SU-DHL-6 (cell line): Measurements from ENCODE around the gene CST11.

Experiments
- CTCF ChIP-seq: fragments of 200-600 bp; sonication (generic); IDR thresholded peaks from one replicate; pipeline ENCODE4 v1.5.1; 2017; ENCODE audit warnings: antibody characterized with exemption, mild to moderate bottlenecking, low read length, moderate library complexity; ENCODE audit not compliant: insufficient read depth, poor library complexity, severe bottlenecking
- EZH2phosphoT487 ChIP-seq: fragments of 200-600 bp; sonication (generic), shearing (Covaris generic); conservative IDR thresholded peaks from 2 replicates; pipeline ENCODE4 v1.6.1; 2018; ENCODE audit warnings: mild to moderate bottlenecking, antibody characterized with exemption, low read length, moderate library complexity, mixed read lengths

DNA sequence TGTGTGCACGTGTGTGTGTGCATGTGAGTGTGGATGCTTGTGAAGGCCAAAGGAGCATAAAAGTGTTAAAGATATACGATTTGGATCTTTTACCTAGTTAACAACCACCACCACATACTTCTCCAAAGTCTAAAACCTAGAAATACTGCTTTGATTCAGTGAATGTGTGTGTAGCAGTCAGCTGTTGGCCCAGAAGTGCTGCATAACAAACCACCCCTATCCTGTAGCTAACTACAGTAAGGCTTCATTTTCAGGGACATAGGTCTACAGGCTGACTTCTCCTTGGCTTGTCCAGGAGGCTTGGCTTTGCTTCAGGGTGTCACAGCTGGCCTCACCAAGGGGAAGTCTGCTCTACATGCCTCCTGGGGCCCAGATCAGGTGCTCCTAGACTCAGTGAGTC lies 35.8 kb upstream of the CST11 start:
- TF ChIP-seq CTCF = no peak
- TF ChIP-seq EZH2phosphoT487 = no peak
